ENCODE data around the gene RTKN.

DNA sequence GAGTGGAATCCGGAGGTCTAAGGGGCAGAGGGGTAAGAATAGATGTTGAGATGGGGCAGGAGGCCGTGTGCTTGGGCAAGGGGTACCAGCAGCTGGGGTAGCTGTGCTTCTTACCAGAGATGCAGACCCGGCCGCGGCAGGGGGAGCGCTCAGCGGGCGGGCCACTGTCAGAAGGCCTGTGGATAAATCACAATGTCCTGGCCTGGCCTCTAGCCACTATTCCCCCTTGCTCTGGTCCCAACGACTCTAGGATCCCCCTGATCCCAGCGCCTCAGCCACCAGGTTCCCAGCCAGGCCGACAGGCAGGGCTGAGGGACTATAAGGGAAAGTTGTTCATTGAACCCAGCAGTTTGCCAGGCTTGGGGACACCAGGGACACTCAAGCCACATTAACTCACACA lies 11.2 kb downstream of the RTKN start:
- TF ChIP-seq, protein P1, sequence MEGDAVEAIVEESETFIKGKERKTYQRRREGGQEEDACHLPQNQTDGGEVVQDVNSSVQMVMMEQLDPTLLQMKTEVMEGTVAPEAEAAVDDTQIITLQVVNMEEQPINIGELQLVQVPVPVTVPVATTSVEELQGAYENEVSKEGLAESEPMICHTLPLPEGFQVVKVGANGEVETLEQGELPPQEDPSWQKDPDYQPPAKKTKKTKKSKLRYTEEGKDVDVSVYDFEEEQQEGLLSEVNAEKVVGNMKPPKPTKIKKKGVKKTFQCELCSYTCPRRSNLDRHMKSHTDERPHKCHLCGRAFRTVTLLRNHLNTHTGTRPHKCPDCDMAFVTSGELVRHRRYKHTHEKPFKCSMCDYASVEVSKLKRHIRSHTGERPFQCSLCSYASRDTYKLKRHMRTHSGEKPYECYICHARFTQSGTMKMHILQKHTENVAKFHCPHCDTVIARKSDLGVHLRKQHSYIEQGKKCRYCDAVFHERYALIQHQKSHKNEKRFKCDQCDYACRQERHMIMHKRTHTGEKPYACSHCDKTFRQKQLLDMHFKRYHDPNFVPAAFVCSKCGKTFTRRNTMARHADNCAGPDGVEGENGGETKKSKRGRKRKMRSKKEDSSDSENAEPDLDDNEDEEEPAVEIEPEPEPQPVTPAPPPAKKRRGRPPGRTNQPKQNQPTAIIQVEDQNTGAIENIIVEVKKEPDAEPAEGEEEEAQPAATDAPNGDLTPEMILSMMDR (IDR thresholded peaks at IDR 0.05; ENCODE audit: low read depth, low read length, missing input control), result no peak
- TF ChIP-seq FOXA1 (IDR thresholded peaks at IDR 0.05) (no peak), EGR1 (IDR thresholded peaks at IDR 0.05; ENCODE audit: low read depth in 2 of 2) (no peak), JUND (IDR thresholded peaks at IDR 0.05) (no peak), TAF1 (conservative IDR thresholded peaks at IDR 0.05) (no peak), YY1 (IDR thresholded peaks at IDR 0.05) (no peak), RXRA (IDR thresholded peaks at IDR 0.05) (no peak), GABPA (IDR thresholded peaks at IDR 0.05 in 1 of 2, conservative IDR thresholded peaks at IDR 0.05 in 1 of 2) (no peak), HNF4G (IDR thresholded peaks at IDR 0.05) (no peak)
- TF ChIP-seq, protein P2, sequence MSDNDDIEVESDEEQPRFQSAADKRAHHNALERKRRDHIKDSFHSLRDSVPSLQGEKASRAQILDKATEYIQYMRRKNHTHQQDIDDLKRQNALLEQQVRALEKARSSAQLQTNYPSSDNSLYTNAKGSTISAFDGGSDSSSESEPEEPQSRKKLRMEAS (IDR thresholded peaks at IDR 0.05), result no peak
- TF ChIP-seq, protein P3, sequence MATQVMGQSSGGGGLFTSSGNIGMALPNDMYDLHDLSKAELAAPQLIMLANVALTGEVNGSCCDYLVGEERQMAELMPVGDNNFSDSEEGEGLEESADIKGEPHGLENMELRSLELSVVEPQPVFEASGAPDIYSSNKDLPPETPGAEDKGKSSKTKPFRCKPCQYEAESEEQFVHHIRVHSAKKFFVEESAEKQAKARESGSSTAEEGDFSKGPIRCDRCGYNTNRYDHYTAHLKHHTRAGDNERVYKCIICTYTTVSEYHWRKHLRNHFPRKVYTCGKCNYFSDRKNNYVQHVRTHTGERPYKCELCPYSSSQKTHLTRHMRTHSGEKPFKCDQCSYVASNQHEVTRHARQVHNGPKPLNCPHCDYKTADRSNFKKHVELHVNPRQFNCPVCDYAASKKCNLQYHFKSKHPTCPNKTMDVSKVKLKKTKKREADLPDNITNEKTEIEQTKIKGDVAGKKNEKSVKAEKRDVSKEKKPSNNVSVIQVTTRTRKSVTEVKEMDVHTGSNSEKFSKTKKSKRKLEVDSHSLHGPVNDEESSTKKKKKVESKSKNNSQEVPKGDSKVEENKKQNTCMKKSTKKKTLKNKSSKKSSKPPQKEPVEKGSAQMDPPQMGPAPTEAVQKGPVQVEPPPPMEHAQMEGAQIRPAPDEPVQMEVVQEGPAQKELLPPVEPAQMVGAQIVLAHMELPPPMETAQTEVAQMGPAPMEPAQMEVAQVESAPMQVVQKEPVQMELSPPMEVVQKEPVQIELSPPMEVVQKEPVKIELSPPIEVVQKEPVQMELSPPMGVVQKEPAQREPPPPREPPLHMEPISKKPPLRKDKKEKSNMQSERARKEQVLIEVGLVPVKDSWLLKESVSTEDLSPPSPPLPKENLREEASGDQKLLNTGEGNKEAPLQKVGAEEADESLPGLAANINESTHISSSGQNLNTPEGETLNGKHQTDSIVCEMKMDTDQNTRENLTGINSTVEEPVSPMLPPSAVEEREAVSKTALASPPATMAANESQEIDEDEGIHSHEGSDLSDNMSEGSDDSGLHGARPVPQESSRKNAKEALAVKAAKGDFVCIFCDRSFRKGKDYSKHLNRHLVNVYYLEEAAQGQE (IDR thresholded peaks at IDR 0.05), result no peak
- TF ChIP-seq, protein P4, sequence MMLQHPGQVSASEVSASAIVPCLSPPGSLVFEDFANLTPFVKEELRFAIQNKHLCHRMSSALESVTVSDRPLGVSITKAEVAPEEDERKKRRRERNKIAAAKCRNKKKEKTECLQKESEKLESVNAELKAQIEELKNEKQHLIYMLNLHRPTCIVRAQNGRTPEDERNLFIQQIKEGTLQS (IDR thresholded peaks at IDR 0.05), result no peak

All from liver (tissue), 3 donors.